GM18508 (cell line): ENCODE measurements around the gene CDK6.

ENCODE experiments used
- ATAC-seq: cut with Tn5 transposase; IDR thresholded peaks from one replicate; pipeline ENCODE4 v1.9.1; 2021; ENCODE audit warnings: moderate number of reproducible peaks; ENCODE audit not compliant: insufficient read depth, unreplicated experiment

Gene CDK6

GRCh38 chr7:92560602-92561001, 275.8 kb downstream of the CDK6 start:
- ATAC-seq = no peak

- no peak for ATAC-seq
Observed at GRCh38 chr7:92557808-92558362, 278.5 kb downstream of the CDK6 start.

GRCh38 chr7:92557249-92557648, 279.1 kb downstream of the CDK6 start:
- ATAC-seq = no peak
